ENCODE results near the gene SUGT1.
A peak's percentile ranks its signal among the peaks of the same experiment; 100 is the strongest.
"Not testable (repeated sequence)": the region's sequence is repeated elsewhere in the genome, so short reads cannot be mapped to it uniquely, and the experiment has no call there.

SUGT1 gene

GRCh38 chr13:52670726-52671125, 18.1 kb downstream of the SUGT1 start:
- DNase-seq, result no peak

- no peak for DNase-seq
These were observed 20.8 kb downstream of the SUGT1 start for GRCh38 chr13:52673465-52673864.

GRCh38 chr13:52677823-52678222, 25.2 kb downstream of the SUGT1 start:
- DNase-seq, result no peak

- DNase-seq, result peak; percentile 58
These were observed 33.2 kb downstream of the SUGT1 start for GRCh38 chr13:52685806-52686205.

GRCh38 chr13:52686376-52686775, 33.7 kb downstream of the SUGT1 start:
- DNase-seq, result no peak

GRCh38 chr13:52695856-52696255, 43.2 kb downstream of the SUGT1 start:
- no peak for DNase-seq

- no peak for DNase-seq
These were observed 43.9 kb downstream of the SUGT1 start for GRCh38 chr13:52696566-52696965.

- DNase-seq, result no peak
These were observed 49.3 kb downstream of the SUGT1 start for GRCh38 chr13:52701728-52702465.

- no peak for DNase-seq
These were observed 50.8 kb downstream of the SUGT1 start for GRCh38 chr13:52703482-52703881.

GRCh38 chr13:52706081-52706480, 53.4 kb downstream of the SUGT1 start:
- DNase-seq, result no peak

- peak; percentile 67 for DNase-seq
These were observed 54.7 kb downstream of the SUGT1 start for GRCh38 chr13:52707375-52707774.

- not testable (repeated sequence) for DNase-seq
These were observed 55.6 kb downstream of the SUGT1 start for GRCh38 chr13:52708266-52708665.

- peak; percentile 56 for DNase-seq
These were observed 58.6 kb downstream of the SUGT1 start for GRCh38 chr13:52711286-52711685.

GRCh38 chr13:52712385-52712784, 59.7 kb downstream of the SUGT1 start:
- no peak for DNase-seq

- DNase-seq, result no peak
These were observed 61.3 kb downstream of the SUGT1 start for GRCh38 chr13:52713894-52714293.

- not testable (repeated sequence) for DNase-seq
These were observed 68.3 kb downstream of the SUGT1 start for GRCh38 chr13:52720904-52721303.

- not testable (repeated sequence) for DNase-seq
These were observed 68.7 kb downstream of the SUGT1 start for GRCh38 chr13:52721356-52721755.

- no peak for DNase-seq
These were observed 70.5 kb downstream of the SUGT1 start for GRCh38 chr13:52723181-52723580.

- no peak for DNase-seq
These were observed 72.7 kb downstream of the SUGT1 start for GRCh38 chr13:52725302-52725701.

- DNase-seq, result no peak
These were observed 73.6 kb downstream of the SUGT1 start for GRCh38 chr13:52726258-52726657.

- no peak for DNase-seq
These were observed 81.5 kb downstream of the SUGT1 start for GRCh38 chr13:52734075-52734623.

GRCh38 chr13:52736891-52737290, 84.3 kb downstream of the SUGT1 start:
- DNase-seq, result no peak

- no peak for DNase-seq
These were observed 84.8 kb downstream of the SUGT1 start for GRCh38 chr13:52737451-52737850.

- peak; percentile 51 for DNase-seq
These were observed 85.3 kb downstream of the SUGT1 start for GRCh38 chr13:52737965-52738364.
